Effector CD8-positive, alpha-beta T cell (primary cell): ENCODE results near the gene COG5.
"Not testable (repeated sequence)": the region's sequence is repeated elsewhere in the genome, so short reads cannot be mapped to it uniquely, and the experiment has no call there.

Experiments used
- DNase-seq: peaks from one replicate; lab custom pipeline; 2025; lab: John Stamatoyannopoulos, UW

COG5 gene

DNA sequence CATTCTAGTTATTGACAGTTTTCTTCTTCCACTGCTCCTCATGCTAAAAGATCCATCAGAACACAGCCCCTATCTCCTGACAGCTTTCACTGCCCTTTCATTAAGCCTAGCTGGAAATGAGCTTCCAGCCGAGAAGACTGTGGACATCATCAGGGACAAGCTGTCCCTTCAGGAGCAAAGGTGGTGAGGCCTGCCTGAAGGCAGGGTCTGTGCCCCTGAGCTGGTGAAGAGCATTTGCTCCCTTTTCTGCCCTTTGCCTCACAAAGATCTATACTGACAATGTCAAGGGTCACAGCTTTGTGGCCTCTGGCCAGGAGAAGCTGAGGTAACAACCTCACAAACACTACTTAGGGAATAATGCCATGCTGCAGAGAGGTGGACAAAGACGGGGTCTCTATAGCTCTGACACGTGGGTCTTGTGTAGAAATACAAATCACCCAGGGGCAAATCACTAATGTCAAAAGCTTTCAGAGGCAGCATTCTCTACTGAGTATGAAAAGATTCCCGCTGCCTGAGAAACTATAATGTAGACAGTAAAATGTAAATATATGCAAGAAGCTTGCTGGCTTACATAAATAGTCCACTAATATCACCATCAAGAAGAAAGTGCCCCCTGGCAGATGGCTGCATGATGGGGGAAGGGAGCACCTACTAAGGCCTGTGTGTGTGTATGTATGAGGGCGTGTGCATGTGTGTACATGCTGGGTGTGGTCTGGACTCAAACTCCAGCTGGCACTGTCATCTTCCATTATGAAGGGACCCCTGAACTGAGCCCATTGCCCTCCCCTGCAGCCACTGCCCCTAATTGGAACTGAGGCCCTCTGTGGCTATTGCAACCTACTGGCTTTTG is 339.1 kb downstream of the COG5 start:
- no peak for DNase-seq

DNA sequence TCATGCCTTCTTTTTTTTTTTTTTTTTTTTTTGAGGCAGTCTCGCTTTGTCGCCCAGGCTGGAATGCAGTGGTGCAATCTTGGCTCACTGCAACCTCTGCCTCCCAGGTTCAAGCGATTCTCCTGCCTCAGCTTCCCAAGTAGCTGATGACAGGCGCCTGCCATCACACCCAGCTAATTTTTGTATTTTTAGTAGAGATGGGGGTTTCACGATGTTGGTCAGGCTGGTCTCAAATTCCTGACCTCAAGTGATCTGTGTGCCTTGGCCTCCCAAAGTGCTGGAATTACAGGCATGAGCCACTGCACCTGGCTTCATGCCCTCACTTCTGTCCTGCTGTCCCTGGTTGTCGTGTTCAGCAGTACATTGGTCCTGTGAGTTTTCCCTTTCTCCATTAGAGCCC is 342.9 kb downstream of the COG5 start:
- DNase-seq, result not testable (repeated sequence)

DNA sequence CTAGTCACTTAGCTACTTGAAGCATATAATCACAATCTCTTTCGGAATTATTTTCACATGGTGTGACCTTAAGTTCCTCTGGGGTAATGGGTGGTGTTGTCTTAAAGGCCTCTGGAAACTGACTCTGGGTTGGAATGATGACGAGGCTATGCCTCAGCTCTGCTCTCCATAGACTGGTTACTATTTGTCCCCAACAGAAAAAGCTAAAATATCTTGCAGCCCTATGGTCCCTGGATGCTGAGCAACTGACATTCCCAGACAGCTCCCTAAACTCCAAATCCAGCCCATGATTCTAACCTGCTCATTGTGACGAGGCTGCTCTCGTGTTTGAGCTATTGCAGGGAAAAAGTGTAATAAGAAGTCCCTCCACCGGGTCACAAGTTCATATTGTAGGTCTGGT is 343.4 kb downstream of the COG5 start:
- DNase-seq, result no peak

DNA sequence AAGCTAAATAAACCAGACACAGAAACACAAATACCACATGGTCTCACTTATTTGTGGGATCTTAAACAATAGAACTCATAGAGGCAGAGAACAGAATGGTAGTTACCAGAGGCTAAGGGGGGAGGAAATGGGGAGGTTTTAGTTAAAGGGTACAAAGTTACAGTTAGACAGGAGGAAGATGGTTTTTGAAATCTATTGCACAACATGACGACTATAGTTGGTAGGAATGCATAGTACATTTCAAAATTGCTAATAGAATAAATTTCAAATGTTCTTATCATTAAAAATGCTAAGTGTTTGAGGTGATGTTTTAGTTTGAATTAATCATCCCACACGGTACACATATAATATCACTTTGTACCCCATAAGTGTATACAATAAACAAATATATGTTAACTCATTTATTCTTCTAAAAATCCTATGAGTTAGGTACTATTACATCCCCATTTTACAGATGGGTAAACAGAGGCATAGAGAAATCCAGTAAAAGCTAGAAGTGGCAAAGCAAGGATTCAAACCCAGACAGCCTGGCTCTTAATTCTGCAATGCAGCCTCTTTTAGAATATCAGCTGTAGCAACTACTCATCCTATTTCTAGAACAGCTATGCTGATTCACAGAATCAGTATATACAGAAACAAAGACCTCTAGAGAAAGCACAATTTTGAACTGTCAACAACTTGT is 344.0 kb downstream of the COG5 start:
- no peak for DNase-seq

- DNase-seq, result no peak
These were observed 349.8 kb downstream of the COG5 start for GRCh38 chr7:107213945-107214344.

GRCh38 chr7:107213193-107213788 is 350.4 kb downstream of the COG5 start:
- no peak for DNase-seq

GRCh38 chr7:107212725-107213124 is 351.0 kb downstream of the COG5 start:
- no peak for DNase-seq

GRCh38 chr7:107210400-107210799 is 353.3 kb downstream of the COG5 start:
- DNase-seq, result no peak

GRCh38 chr7:107209565-107209964 is 354.2 kb downstream of the COG5 start:
- DNase-seq, result no peak

- no peak for DNase-seq
These were observed 355.2 kb downstream of the COG5 start for GRCh38 chr7:107208563-107208962.

- DNase-seq, result no peak
These were observed 355.6 kb downstream of the COG5 start for GRCh38 chr7:107208024-107208521.

DNA sequence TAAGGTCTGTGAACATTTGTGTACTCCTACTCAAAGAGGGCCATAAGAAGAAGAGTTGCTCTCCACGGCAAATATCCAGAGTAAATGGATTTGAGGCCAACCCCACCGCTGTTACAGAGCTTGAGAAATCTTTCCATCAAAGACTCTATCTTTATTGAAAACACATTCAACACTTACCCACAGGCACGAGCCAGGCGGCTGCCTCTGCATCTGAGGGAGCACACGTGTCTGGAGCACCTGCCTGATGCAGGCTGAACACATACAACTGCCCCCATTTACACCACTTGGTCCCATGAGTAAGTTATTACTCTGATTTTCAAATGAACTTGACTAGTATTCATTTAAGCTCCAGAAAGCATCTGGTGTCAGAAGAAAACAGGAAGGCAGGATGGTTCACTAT is 356.3 kb downstream of the COG5 start:
- no peak for DNase-seq

GRCh38 chr7:107206706-107207105 is 357.0 kb downstream of the COG5 start:
- DNase-seq, result no peak

GRCh38 chr7:107206136-107206535 is 357.6 kb downstream of the COG5 start:
- no peak for DNase-seq

DNA sequence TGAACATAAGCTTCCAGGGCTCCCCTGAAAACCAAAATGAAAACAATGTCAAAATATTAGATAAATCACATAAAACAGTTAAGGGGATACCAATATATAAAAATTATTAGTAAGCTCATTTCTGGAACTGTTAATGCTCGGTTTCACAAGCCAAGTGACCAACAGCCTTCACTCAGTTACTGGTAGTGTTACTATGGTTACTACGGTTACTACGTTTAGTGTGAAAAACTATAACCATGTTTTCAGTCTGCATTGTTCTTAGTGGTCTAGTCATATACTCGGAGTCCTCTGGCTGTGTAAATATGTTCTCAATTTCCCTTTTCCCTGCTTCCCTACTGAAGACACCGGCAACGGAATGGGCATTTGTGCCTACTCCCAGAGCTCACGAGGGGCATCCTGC is 360.1 kb downstream of the COG5 start:
- DNase-seq, result no peak

GRCh38 chr7:107201795-107202450 is 361.8 kb downstream of the COG5 start:
- DNase-seq, result no peak

- DNase-seq, result no peak
These were observed 366.7 kb downstream of the COG5 start for GRCh38 chr7:107196834-107197610.

DNA sequence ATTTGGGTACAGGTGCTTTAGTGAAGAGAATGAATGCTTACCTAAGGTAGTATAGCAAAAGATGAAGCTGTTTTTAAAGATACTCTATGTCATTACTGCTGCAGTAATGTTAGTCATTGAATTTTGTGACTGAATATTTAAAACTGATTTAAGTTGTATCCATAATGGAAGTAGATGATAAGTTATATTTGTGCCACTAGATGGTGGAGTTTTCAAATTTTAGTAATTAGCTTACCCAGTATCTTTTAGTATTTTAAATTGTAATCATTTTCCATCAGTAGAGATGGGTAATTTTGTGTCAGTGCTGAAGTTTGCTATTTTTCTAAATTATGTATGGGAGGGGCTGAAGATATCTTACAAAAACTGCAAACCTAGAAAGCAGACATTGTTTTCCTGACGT is 369.7 kb downstream of the COG5 start:
- no peak for DNase-seq

DNA sequence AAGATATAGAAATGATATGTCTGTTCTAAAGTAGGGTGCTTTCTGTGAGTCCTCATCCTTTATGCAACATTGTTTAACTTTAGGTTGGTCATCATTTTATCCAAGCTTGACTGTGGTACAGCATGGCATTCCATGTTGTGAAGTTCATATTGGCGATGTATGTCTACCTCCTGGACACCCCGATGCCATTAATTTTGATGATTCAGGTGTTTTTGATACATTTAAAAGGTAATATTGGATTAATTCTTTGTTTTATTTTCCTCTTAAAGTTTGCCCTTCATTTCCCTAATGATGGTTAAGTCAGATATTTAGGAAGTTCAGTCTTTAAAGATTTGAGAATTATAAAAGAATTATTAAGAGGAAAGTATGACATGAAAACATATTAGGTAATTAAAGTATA is 373.6 kb downstream of the COG5 start:
- no peak for DNase-seq

GRCh38 chr7:107187774-107188173 is 375.9 kb downstream of the COG5 start:
- no peak for DNase-seq

- no peak for DNase-seq
These were observed 377.5 kb downstream of the COG5 start for GRCh38 chr7:107186240-107186639.

- DNase-seq, result no peak
These were observed 378.0 kb downstream of the COG5 start for GRCh38 chr7:107185716-107186115.
